Mucosa of descending colon (tissue), 3 donors: ENCODE results near the gene P4HA2. TPM values are rescaled to one million over a fixed set of nuclear protein-coding genes. Genes with fewer than 3 reads are reported as not detected.

Source experiments
- ATAC-seq: fragments of 200-7000 bp; cut with Tn5 transposase; one replicate; pipeline ENCODE4 v1.9.1; 2020; ENCODE audit warnings: mild to moderate bottlenecking, moderate library complexity
- DNase-seq, 3 donors: peaks; one replicate each; pipeline ENCODE4 v3.0.0-alpha.2; 2020
- H3K36me3 ChIP-seq: fragments of 200-600 bp; one replicate; pipeline ENCODE4 v1.8.0; 2021; ENCODE audit warnings: low read depth, mild to moderate bottlenecking
- H3K4me1 ChIP-seq: fragments of 200-600 bp; one replicate; pipeline ENCODE4 v1.8.0; 2021; ENCODE audit warnings: low read depth, mild to moderate bottlenecking
- H3K4me3 ChIP-seq: fragments of 200-600 bp; one replicate; pipeline ENCODE4 v1.8.0; 2021; ENCODE audit warnings: mild to moderate bottlenecking
- H3K9me3 ChIP-seq: fragments of 200-600 bp; one replicate; pipeline ENCODE4 v1.8.0; 2021; ENCODE audit warnings: mild to moderate bottlenecking
- intact Hi-C, 2 donors: fragments of 100-400 bp; cut with DNase I in 1 of 2; cut with micrococcal nuclease in 1 of 2; formaldehyde crosslinking; loops; one replicate each; pipeline versions ENCODE4 v1.11.0 to v1.11.1; 2022; cut with DNase I, micrococcal nuclease
- total RNA-seq, 3 donors: library from RNA; stranded (reverse); fragmentation: NEBNext Ultra II Directional in 2 of 3; extraction: Animal tissue kit (Norgen Biotek cat#: 25700) in 2 of 3; gene quantifications; one replicate each; pipeline versions ENCODE4 v1.2.1 to v1.2.4, GENCODE V29; 2021 to 2023
- TF ChIP-seq, protein P1 (sequence below): fragments of 200-600 bp; IDR thresholded peaks from one replicate; pipeline ENCODE4 v1.8.0; 2022; ENCODE audit warnings: antibody characterized with exemption, mild to moderate bottlenecking
- donor health status: DM: no; HTN: no; CAD: no; lungs with moderate emphysema.
- donor health status: DM: no; HTN: no; CAD: no.
- donor health status: DM: no; HTN: yes; CAD: no.

The P4HA2 gene
- total RNA-seq, 3 donors from 2014 or later = 47.0 to 65.0 (median 56.1) TPM

DNA sequence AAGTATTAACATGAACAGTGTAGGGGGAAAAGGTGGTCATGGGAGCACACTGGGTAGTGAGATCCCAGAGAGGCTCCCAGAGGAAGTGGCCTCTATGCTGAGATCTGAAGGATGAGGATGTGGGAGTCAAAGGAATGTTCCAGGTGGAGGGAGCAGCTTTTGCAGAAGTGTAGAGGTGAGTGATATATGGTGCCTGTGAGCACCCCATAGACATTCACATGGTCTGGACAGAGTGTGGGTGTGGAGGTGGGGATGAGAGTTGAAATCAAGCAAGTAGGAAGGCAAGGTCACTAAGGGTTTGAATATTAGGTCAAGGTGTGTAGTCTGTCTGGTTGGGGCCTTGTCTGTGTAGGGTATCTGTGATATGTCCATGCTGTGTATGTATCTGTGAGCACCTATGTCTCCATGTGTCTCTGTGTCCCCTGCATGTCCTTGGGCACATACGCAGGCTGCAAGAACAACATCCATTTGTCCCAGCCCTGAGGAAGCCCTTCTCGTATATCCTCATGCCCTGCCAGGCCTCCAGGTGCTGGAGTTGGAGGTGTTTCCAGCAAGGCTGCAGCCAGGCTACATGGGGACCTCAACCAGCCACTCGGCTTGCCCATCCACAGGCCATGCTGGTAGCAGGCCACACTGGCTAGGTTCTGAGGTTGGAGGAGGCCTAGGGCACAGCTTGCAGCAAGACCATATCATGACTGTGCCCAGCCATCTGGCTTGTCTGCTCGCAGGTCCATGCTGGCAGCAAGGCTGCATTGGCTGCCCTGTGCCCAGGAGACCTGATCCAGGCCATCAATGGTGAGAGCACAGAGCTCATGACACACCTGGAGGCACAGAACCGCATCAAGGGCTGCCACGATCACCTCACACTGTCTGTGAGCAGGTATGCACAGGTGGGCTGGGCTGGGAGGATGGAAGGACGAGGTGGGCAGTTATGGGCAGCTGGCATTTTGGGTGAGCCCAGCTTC lies 34.5 kb upstream of the P4HA2 start:
- peaks cover 18% of the 10 kb centered on the region for H3K4me1 ChIP-seq
- no peak overlapping the region for H3K4me3 ChIP-seq
- DNase-seq = peak in 1 of 3 donors; percentile 1
- H3K9me3 ChIP-seq = no peaks in the 10 kb centered on the region
- intact Hi-C loops = no loop called here
- TF ChIP-seq, protein P1, sequence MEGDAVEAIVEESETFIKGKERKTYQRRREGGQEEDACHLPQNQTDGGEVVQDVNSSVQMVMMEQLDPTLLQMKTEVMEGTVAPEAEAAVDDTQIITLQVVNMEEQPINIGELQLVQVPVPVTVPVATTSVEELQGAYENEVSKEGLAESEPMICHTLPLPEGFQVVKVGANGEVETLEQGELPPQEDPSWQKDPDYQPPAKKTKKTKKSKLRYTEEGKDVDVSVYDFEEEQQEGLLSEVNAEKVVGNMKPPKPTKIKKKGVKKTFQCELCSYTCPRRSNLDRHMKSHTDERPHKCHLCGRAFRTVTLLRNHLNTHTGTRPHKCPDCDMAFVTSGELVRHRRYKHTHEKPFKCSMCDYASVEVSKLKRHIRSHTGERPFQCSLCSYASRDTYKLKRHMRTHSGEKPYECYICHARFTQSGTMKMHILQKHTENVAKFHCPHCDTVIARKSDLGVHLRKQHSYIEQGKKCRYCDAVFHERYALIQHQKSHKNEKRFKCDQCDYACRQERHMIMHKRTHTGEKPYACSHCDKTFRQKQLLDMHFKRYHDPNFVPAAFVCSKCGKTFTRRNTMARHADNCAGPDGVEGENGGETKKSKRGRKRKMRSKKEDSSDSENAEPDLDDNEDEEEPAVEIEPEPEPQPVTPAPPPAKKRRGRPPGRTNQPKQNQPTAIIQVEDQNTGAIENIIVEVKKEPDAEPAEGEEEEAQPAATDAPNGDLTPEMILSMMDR = no peak
- H3K36me3 ChIP-seq = no peaks in the 10 kb centered on the region
- ATAC-seq = no peak

DNA sequence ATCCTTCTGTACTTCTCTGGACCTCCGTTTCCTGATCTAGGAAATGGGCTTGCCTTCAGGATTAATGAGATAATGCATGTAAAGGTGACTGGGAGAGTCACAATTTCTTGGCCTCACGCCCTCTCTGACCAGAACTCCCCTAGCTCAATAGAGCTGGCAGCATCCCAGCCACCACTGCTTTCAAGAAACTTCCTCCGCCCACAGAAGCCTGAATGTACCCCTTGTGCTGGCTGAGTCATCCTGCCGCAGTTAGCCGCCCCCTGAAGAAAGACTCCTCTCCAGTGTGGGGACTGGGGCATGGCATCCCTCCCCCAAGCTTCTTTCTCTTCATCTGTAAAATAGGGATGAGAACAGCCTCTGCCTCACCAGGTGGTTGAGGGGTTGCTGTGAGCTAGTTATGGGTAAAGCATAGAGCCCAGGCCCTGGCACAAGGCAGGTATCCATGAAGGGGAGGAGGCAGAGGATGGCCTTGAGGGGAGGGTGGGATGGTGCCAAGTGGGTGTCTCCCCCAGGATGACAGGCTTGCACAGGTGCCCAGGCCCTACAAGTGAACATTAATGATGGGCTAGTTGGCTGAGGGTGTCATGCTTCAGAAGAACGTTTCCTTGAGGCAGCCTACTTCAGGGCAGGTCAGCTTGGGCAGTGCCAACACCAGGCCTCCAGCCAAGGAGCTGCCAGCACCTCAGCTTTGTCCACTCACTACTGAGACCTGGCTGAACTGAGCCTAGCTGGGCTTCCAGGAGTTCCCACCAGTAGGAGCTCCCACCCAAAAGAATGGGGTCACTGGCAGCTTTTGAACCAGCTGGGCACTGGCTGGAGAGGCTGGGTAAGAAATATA lies 33.3 kb upstream of the P4HA2 start:
- intact Hi-C loops = no loop called here
- Histone ChIP-seq H3K4me1 (peaks cover 12% of the 10 kb centered on the region), H3K4me3 (no peak overlapping the region), H3K36me3 (no peaks in the 10 kb centered on the region), H3K9me3 (no peaks in the 10 kb centered on the region)
- DNase-seq = peak in 1 of 3 donors; percentile 48
- no peak for ATAC-seq
- TF ChIP-seq, protein P1 = no peak

DNA sequence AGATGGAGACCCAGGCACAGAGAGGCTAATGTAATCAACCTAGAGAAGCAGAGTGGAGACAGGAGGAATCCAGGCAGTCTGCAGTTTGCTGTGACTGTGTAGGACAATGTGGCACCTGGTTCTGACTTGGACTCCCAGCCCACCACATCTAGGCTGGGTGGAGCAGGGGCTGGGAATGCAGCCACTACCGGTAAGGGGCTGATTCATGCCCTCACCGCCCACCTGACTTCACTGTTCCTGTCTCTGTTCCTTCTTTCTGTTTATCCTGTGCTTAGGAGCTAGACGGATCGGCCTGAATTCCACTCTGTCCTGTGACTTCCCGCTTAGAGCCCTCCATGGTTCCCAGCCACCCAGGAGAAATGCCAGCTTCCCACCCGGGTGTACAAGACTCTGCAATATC lies 32.4 kb upstream of the P4HA2 start:
- H3K4me1 ChIP-seq = peaks cover 6% of the 10 kb centered on the region
- no peaks in the 10 kb centered on the region for H3K9me3 ChIP-seq
- ATAC-seq (no peak), DNase-seq (no peak)
- H3K4me3 ChIP-seq = no peak overlapping the region
- H3K36me3 ChIP-seq = no peaks in the 10 kb centered on the region
- TF ChIP-seq, protein P1 = no peak
- intact Hi-C loops = no loop called here

DNA sequence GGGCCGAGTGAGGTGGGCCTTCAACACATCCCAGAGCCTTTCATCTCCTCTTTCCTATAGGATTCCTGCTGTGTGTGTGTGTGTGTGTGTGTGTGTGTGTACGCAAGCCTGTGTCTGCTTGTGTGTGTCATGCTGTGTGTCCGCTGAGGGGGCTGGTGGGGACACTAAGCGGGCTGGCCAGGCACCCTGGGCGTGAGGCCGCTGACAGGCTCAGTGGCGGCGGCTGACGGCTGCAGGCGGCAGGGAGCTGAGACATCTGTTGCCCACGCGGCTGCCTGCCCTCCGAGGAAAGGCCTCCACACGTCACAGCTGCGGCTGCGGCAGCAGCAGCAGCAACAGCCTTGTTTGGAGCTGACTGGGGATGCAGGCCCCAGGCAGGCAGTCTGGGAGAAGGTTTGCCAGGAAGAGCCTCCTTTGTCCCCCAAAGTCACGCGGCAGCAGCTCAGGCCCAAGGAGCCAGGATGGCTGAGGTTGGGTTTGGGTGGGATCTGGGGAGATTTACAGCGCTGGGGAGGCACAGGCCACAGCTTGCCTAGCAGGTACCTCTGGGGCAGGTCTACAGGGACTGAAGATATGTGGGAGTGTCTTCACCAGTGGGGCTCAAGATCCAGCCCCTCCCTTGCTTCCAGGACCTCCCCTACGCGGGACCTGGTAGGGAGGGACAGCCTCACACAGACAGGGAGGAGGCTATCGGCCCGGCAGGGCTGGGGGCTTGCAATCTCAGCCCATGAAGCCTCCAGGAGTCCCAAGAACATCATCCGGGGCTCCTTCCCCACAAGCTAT lies 31.6 kb upstream of the P4HA2 start:
- Histone ChIP-seq H3K4me1 (peaks cover 3% of the 10 kb centered on the region), H3K4me3 (no peak overlapping the region), H3K9me3 (no peaks in the 10 kb centered on the region), H3K36me3 (no peaks in the 10 kb centered on the region)
- TF ChIP-seq, protein P1 = no peak
- intact Hi-C loops = no loop called here
- ATAC-seq (peak; percentile 39), DNase-seq (peak in 2 of 3 donors; percentile 29 to 76)
